Thoracic aorta (tissue), 2 donors: ENCODE measurements around the gene SATB2. TPM values are rescaled to one million over a fixed set of nuclear protein-coding genes. Genes with fewer than 3 reads are reported as not detected.

Experiments
- ATAC-seq: fragments of 150-250 bp; one replicate; pipeline ENCODE4 v1.8.0; 2017; ENCODE audit warnings: low read depth; ENCODE audit not compliant: insufficient number of reproducible peaks, low FRiP score
- DNase-seq: peaks from one replicate; pipeline ENCODE4 v3.0.0-alpha.2; 2020; ENCODE audit warnings: low spot score
- H3K27ac ChIP-seq, 2 donors: fragments of 200-600 bp; sonication (generic); 1 replicate in 1 of 2; 2 replicates in 1 of 2; pipeline ENCODE4 v1.5.1; 2016; ENCODE audit warnings: mild to moderate bottlenecking in 2 of 2, moderate library complexity in 2 of 2
- H3K27me3 ChIP-seq: fragments of 200-600 bp; sonication (generic); replicated peaks from 2 replicates; pipeline ENCODE4 v1.6.0; 2016; ENCODE audit warnings: mild to moderate bottlenecking; ENCODE audit not compliant: insufficient read depth
- H3K36me3 ChIP-seq: fragments of 200-600 bp; sonication (generic); one replicate; pipeline ENCODE4 v1.5.1; 2016
- H3K4me1 ChIP-seq, 2 donors: fragments of 200-600 bp; sonication (generic); 1 replicate in 1 of 2; 2 replicates in 1 of 2; pipeline versions ENCODE4 v1.5.1 to v1.6.0; 2016; ENCODE audit warnings: low read depth in 2 of 2, mild to moderate bottlenecking in 1 of 2; ENCODE audit not compliant: control insufficient read depth in 1 of 2
- H3K4me3 ChIP-seq: fragments of 200-600 bp; sonication (generic); 2 replicates; pipeline ENCODE4 v1.5.1; 2016; ENCODE audit warnings: mild to moderate bottlenecking
- H3K9me3 ChIP-seq: fragments of 200-600 bp; sonication (generic); 2 replicates; pipeline ENCODE4 v1.5.1; 2016
- CTCF ChIP-seq: fragments of 200-600 bp; sonication (generic); IDR thresholded peaks from one replicate; pipeline ENCODE4 v1.5.1; 2019; ENCODE audit warnings: antibody characterized with exemption
- total RNA-seq, 2 donors: library from RNA; depleted of rRNA; stranded (reverse); fragments of >200 nt; gene quantifications; one replicate each; pipeline versions ENCODE4 v1.1.0 to v1.2.3, GENCODE V29; 2016

Gene SATB2
- total RNA-seq, 2 donors from 2014 or later: 4.5 to 5.5 TPM

- Histone ChIP-seq H3K27me3 (no peaks in the 10 kb centered on the region), H3K9me3 (no peaks in the 10 kb centered on the region), H3K4me1 (no peaks in the 10 kb centered on the region), H3K4me3 (no peak overlapping the region), H3K27ac (no peak overlapping the region), H3K36me3 (no peaks in the 10 kb centered on the region)
- DNase-seq: no peak
- TF ChIP-seq CTCF: no peak
- no peak for ATAC-seq
Observed at GRCh38 chr2:199490049-199490448, 32.3 kb upstream of the SATB2 start.

DNA sequence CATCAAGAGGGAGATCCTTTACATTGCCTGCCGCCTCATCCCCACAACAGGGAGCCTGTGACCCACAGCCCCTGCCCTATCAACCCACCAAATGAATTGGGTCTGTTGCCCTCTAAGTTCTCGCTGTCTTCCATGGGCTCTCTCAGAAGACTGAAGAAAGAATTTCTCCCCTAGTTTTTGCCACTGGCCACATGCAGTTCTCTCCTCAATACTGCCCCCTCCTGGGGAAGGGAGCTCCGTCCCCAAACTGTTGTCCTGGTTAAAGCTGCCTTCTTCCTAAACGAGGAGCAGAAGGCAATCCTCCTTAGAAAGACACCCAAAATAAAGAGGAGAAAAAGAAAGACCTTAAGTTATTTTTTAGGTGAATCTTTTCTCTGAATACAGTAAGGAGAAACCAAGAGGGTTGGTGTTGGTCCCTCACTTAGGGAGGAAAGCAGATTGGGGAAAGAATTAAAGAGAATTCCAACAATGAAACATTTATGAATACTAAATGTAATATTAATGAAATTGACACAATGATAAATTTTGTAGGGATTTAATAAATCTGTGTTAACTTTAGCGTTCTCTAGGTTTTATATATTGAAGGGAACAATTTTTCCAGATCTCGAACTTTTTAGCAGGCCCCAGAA is 31.1 kb upstream of the SATB2 start:
- H3K9me3 ChIP-seq: no peaks in the 10 kb centered on the region
- H3K36me3 ChIP-seq: no peaks in the 10 kb centered on the region
- ATAC-seq: no peak
- DNase-seq: no peak
- TF ChIP-seq CTCF: peak; percentile 57
- no peaks in the 10 kb centered on the region for H3K4me1 ChIP-seq
- H3K27ac ChIP-seq: no peak overlapping the region
- no peak overlapping the region for H3K4me3 ChIP-seq
- no peaks in the 10 kb centered on the region for H3K27me3 ChIP-seq

GRCh38 chr2:199485732-199486335 is 28.1 kb upstream of the SATB2 start:
- Histone ChIP-seq H3K4me3 (no peak overlapping the region), H3K27me3 (no peaks in the 10 kb centered on the region), H3K27ac (no peak overlapping the region), H3K36me3 (no peaks in the 10 kb centered on the region), H3K9me3 (no peaks in the 10 kb centered on the region), H3K4me1 (no peaks in the 10 kb centered on the region)
- DNase-seq: no peak
- TF ChIP-seq CTCF: peak; percentile 33
- no peak for ATAC-seq

DNA sequence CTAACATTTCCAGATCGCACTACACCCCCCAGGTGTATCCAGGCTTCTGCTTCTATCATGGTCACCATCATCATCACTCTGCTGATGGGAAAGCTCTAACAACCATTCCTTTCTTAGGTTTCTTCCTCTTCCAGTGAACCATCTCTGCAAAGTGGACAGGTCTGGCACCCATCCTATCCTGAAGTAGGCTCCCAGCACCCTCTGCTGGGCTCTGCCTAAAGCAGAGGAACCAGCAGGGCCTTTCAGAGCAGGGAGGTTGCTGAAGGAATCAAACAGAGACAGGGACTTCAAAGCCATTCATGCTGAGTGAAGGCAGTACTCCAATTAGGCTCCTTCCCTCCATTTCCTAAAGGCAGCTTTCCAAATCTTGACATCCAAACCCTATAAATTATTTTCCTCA is 27.2 kb upstream of the SATB2 start:
- DNase-seq: no peak
- no peaks in the 10 kb centered on the region for H3K4me1 ChIP-seq
- H3K9me3 ChIP-seq: no peaks in the 10 kb centered on the region
- no peaks in the 10 kb centered on the region for H3K27me3 ChIP-seq
- no peak for TF ChIP-seq CTCF
- ATAC-seq: no peak
- H3K36me3 ChIP-seq: no peaks in the 10 kb centered on the region
- H3K4me3 ChIP-seq: no peak overlapping the region
- H3K27ac ChIP-seq: no peak overlapping the region

- Histone ChIP-seq H3K27ac (no peak overlapping the region), H3K27me3 (no peaks in the 10 kb centered on the region), H3K4me3 (no peak overlapping the region), H3K36me3 (no peaks in the 10 kb centered on the region), H3K9me3 (no peaks in the 10 kb centered on the region), H3K4me1 (no peaks in the 10 kb centered on the region)
- DNase-seq (no peak), ATAC-seq (no peak)
- TF ChIP-seq CTCF: no peak
Observed at GRCh38 chr2:199480966-199481365, 23.2 kb upstream of the SATB2 start.
